Chondrocyte (in vitro differentiated cells): ENCODE results near the gene CGN. TPM values are rescaled to one million over a fixed set of nuclear protein-coding genes. Genes with fewer than 3 reads are reported as not detected.

ENCODE experiments used
- DNase-seq: peaks from one replicate; pipeline ENCODE4 v3.0.0; 2021; ENCODE audit warnings: mixed read lengths, low spot score
- H3K27ac Mint-ChIP-seq: one replicate; pipeline ENCODE4 v1.8.0; 2021; ENCODE audit warnings: mild to moderate bottlenecking, moderate library complexity, mixed read lengths; ENCODE audit not compliant: unreplicated experiment
- H3K27me3 Mint-ChIP-seq: 2 replicates; pipeline ENCODE4 v1.8.0; 2021; ENCODE audit warnings: low read depth, mixed read lengths
- H3K36me3 Mint-ChIP-seq: 2 replicates; pipeline ENCODE4 v1.8.0; 2021; ENCODE audit warnings: low read depth, mixed read lengths
- H3K4me1 Mint-ChIP-seq: 2 replicates; pipeline ENCODE4 v1.8.0; 2021; ENCODE audit warnings: low read depth, mild to moderate bottlenecking, mixed read lengths
- H3K4me3 Mint-ChIP-seq: one replicate; pipeline ENCODE4 v1.8.0; 2021; ENCODE audit warnings: mild to moderate bottlenecking, moderate library complexity, mixed read lengths; ENCODE audit not compliant: unreplicated experiment
- H3K9me3 Mint-ChIP-seq: 2 replicates; pipeline ENCODE4 v1.8.0; 2021; ENCODE audit warnings: low read depth, mixed read lengths
- total RNA-seq: library from RNA; stranded (reverse); gene quantifications from 3 replicates; pipeline ENCODE4 v1.2.1, GENCODE V29; 2021
- TF ChIP-seq, protein P1 (sequence below): fragments of 200-600 bp; sonication (generic); IDR thresholded peaks from 2 replicates; pipeline ENCODE4 v1.5.0; 2021; ENCODE audit warnings: antibody characterized with exemption, mild to moderate bottlenecking, moderate library complexity

The CGN gene
- total RNA-seq, 1 donor from 2014 or later = 1.0 TPM

- DNase-seq = no peak
- Mint-ChIP-seq H3K27ac (no peak overlapping the region), H3K4me3 (no peak overlapping the region), H3K9me3 (no peaks in the 10 kb centered on the region), H3K4me1 (peaks cover 6% of the 10 kb centered on the region), H3K27me3 (no peaks in the 10 kb centered on the region), H3K36me3 (peaks cover 27% of the 10 kb centered on the region)
- TF ChIP-seq, protein P1, sequence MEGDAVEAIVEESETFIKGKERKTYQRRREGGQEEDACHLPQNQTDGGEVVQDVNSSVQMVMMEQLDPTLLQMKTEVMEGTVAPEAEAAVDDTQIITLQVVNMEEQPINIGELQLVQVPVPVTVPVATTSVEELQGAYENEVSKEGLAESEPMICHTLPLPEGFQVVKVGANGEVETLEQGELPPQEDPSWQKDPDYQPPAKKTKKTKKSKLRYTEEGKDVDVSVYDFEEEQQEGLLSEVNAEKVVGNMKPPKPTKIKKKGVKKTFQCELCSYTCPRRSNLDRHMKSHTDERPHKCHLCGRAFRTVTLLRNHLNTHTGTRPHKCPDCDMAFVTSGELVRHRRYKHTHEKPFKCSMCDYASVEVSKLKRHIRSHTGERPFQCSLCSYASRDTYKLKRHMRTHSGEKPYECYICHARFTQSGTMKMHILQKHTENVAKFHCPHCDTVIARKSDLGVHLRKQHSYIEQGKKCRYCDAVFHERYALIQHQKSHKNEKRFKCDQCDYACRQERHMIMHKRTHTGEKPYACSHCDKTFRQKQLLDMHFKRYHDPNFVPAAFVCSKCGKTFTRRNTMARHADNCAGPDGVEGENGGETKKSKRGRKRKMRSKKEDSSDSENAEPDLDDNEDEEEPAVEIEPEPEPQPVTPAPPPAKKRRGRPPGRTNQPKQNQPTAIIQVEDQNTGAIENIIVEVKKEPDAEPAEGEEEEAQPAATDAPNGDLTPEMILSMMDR = no peak
These were observed 51.5 kb downstream of the CGN start for GRCh38 chr1:151562661-151563060.

GRCh38 chr1:151563376-151563775, 52.2 kb downstream of the CGN start:
- H3K4me3 Mint-ChIP-seq = no peak overlapping the region
- H3K36me3 Mint-ChIP-seq = peaks cover 29% of the 10 kb centered on the region
- no peak overlapping the region for H3K27ac Mint-ChIP-seq
- DNase-seq = no peak
- H3K4me1 Mint-ChIP-seq = peaks cover 6% of the 10 kb centered on the region
- H3K27me3 Mint-ChIP-seq = no peaks in the 10 kb centered on the region
- no peaks in the 10 kb centered on the region for H3K9me3 Mint-ChIP-seq
- TF ChIP-seq, protein P1 = no peak

DNA sequence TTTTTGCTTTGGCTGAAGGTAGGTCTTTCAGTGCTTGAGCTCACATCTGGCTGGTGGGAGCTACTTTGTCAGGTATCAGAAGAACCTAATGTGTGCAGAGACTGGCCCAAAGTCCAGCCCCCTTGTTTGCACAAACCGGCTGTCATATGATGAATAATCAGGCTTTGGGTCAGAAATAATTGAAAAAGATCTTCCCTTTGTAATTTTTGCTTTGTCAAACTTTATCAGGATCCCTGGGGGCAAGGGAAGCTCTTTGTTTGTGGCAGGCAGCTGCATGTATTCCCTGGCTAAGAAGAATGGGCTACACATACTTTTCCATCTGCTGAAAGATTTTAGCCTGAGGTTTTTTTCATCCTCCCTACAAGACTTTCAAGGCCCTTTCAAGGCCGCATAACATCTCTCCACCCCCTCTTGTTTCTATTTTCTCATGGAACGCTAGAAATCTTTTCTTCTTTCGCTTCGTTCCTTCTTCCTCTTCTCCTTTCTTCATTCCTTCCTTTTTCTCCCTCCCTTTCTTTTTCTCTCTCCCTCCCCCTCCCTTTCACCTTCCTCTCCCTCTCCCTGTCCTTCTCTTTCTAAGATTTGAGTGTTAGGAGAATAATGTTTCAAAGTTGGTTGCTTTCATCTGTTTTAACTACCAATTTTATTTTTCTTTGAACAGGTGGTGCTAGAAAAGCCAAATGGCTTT, 54.5 kb downstream of the CGN start:
- Mint-ChIP-seq H3K36me3 (peaks cover 30% of the 10 kb centered on the region), H3K27me3 (no peaks in the 10 kb centered on the region), H3K4me1 (no peaks in the 10 kb centered on the region), H3K9me3 (no peaks in the 10 kb centered on the region), H3K27ac (no peak overlapping the region), H3K4me3 (no peak overlapping the region)
- DNase-seq = no peak
- TF ChIP-seq, protein P1 = no peak

GRCh38 chr1:151568626-151569088, 57.5 kb downstream of the CGN start:
- Mint-ChIP-seq H3K4me1 (no peaks in the 10 kb centered on the region), H3K36me3 (peaks cover 34% of the 10 kb centered on the region), H3K27ac (no peak overlapping the region), H3K9me3 (no peaks in the 10 kb centered on the region), H3K4me3 (no peak overlapping the region), H3K27me3 (no peaks in the 10 kb centered on the region)
- TF ChIP-seq, protein P1 = no peak
- DNase-seq = no peak

DNA sequence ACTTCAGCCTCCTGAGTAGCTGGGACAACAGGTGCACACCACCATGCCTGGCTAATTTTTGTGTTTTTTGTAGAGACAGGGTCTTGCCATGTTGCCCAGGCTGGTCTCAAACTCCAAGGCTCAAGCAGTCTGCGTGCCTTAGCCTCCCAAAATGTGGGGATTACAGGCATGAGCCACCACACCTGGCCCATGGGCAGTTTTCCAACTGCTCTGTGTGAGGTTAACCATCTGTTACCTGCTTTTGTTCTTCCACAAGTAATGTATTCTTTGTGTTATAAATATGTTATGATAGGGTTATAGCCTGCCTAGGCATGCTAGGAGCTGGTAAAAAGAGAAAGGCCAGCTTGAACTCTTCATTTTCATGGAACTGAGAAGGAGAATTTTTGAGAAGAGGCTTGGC, 59.6 kb downstream of the CGN start:
- H3K36me3 Mint-ChIP-seq = peaks cover 33% of the 10 kb centered on the region

More for the DNA sequence above, 59.6 kb downstream of the CGN start:
- H3K27ac Mint-ChIP-seq = no peak overlapping the region
- TF ChIP-seq, protein P1 = no peak
- no peak overlapping the region for H3K4me3 Mint-ChIP-seq
- H3K9me3 Mint-ChIP-seq = no peaks in the 10 kb centered on the region
- DNase-seq = no peak
- H3K27me3 Mint-ChIP-seq = no peaks in the 10 kb centered on the region
- peaks cover 9% of the 10 kb centered on the region for H3K4me1 Mint-ChIP-seq
